Measurements from ENCODE around the gene MDN1.
"Not testable (repeated sequence)": the region's sequence is repeated elsewhere in the genome, so short reads cannot be mapped to it uniquely, and the experiment has no call there.

MDN1 gene, protein sequence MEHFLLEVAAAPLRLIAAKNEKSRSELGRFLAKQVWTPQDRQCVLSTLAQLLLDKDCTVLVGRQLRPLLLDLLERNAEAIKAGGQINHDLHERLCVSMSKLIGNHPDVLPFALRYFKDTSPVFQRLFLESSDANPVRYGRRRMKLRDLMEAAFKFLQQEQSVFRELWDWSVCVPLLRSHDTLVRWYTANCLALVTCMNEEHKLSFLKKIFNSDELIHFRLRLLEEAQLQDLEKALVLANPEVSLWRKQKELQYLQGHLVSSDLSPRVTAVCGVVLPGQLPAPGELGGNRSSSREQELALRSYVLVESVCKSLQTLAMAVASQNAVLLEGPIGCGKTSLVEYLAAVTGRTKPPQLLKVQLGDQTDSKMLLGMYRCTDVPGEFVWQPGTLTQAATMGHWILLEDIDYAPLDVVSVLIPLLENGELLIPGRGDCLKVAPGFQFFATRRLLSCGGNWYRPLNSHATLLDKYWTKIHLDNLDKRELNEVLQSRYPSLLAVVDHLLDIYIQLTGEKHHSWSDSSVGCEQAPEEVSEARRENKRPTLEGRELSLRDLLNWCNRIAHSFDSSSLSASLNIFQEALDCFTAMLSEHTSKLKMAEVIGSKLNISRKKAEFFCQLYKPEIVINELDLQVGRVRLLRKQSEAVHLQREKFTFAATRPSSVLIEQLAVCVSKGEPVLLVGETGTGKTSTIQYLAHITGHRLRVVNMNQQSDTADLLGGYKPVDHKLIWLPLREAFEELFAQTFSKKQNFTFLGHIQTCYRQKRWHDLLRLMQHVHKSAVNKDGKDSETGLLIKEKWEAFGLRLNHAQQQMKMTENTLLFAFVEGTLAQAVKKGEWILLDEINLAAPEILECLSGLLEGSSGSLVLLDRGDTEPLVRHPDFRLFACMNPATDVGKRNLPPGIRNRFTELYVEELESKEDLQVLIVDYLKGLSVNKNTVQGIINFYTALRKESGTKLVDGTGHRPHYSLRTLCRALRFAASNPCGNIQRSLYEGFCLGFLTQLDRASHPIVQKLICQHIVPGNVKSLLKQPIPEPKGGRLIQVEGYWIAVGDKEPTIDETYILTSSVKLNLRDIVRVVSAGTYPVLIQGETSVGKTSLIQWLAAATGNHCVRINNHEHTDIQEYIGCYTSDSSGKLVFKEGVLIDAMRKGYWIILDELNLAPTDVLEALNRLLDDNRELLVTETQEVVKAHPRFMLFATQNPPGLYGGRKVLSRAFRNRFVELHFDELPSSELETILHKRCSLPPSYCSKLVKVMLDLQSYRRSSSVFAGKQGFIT (N-terminal part only)

DNA sequence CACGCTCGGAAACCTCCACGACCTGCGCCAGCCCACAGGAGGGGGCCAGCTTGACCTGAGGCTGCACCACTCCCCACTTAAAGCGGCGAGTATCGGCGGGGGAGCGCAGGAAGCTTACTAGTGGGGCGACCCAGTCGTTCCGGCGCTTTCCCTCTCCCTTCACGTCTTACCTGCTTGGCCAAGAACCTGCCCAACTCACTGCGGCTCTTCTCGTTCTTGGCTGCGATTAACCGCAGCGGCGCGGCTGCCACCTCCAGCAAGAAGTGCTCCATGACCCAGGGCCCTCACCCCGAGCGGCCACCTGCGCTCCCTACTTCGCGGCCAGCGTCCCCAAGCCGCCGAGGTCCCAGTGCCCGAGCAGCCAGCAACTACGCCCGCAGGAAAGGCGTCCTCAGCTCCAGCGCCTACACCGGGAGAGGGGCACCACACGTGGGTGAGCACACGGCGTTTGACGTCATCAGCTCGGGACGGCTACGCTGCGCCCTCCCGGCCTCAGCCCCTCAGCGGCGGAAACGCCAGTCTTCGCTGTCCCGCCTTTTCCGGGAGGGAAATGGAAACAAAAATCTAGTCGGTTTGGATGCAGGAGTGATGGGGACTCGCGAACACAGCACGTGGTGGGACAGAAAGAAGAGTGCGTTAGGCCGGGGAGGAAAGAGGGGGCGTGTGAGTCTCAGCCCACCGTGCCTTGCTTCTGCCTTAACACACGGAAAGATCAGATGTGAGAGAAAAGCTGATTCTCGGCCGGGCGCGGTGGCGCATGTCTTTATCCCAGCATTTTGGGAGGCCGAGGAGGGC lies at the start of gene MDN1:
TSS of gene MDN1 (minus strand) at position 459 of the 795 bp plus-strand sequence. CDS start at position 272, 187 bp downstream.
- DNase-seq: peak; percentile 92

DNA sequence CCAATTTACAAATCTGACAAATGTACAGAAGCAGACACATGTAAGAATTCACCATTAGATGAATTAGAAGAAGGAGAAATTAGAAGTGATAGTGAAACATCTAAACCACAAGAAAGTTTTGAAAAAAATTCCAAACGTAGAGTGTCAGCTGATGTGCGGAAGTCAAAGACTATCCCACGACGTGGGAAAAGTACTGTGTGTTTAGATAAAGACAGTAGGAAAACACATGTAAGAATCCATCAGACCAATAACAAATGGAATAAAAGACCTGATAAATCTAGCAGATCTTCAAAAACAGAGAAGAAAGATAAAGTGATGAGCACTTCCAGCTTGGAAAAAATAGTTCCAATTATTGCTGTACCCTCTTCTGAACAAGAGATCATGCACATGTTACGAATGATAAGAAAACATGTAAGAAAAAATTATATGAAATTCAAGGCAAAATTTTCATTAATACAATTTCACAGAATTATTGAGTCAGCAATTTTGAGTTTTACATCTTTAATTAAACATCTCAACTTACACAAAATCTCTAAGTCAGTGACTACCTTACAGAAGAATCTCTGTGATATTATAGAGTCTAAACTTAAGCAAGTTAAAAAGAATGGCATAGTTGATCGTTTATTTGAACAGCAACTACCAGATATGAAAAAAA lies 46.6 kb upstream of the MDN1 start:
- DNase-seq: no peak

DNA sequence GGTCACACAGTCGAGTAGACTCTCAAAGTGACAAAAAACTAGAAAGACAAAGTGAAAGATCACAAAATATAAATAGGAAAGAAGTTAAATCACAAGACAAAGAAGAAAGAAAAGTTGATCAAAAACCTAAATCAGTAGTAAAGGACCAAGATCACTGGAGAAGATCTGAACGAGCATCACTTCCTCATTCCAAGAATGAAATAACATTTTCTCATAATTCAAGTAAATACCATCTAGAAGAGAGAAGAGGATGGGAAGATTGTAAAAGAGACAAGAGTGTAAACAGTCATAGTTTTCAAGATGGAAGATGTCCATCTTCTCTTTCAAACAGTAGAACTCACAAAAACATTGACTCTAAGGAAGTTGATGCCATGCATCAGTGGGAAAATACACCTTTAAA lies 43.1 kb upstream of the MDN1 start:
- no peak for DNase-seq

DNA sequence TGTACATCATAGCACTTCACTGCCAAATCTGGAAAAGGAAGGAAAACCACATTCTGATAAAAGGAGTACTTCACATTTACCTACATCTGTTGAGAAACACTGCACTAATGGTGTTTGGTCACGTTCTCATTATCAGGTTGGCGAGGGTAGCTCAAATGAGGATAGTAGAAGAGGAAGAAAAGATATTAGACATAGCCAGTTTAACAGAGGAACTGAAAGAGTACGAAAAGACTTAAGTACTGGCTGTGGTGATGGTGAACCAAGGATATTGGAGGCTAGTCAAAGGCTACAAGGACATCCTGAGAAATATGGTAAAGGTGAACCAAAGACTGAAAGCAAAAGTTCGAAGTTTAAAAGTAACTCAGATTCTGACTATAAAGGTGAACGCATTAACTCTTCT lies 42.7 kb upstream of the MDN1 start:
- DNase-seq: no peak

DNA sequence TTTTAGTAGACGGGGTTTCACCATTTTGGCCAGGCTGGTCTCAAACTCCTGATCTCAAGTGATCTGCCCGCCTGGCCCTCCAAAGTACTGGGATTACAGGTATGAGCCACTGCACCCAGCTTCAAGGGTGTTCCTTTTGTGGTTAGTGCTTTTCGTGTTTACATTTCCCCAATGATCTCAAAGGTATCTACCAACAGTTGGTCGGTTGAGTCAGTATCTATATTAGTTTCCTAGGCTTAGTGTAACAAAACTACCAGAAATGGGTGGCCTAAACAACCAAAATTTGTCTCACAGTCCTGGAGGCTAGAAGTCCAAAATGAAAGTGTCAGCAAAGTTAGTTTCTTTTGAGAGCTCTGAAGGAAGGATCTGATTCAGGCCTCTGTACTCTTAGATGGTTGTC lies 40.1 kb upstream of the MDN1 start:
- DNase-seq: no peak

DNA sequence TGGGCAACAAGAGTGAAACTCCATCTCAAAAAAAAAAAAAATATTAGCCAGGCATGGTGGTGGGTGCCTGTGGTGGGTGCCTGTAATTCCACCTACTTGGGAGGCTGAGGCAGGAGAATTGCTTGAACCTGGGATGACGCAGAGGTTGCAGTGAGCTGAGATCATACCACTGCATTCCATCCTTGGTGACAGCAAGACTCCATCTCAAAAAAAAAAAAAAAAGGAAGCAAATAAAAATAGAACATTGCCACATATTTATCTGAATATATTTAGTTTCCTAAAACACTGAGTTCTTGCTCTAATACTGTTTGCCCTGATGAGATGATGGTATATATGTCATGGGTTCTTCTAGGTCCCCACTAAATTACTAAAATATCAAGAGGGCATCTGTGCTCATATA lies 38.4 kb upstream of the MDN1 start:
- no peak for DNase-seq

DNA sequence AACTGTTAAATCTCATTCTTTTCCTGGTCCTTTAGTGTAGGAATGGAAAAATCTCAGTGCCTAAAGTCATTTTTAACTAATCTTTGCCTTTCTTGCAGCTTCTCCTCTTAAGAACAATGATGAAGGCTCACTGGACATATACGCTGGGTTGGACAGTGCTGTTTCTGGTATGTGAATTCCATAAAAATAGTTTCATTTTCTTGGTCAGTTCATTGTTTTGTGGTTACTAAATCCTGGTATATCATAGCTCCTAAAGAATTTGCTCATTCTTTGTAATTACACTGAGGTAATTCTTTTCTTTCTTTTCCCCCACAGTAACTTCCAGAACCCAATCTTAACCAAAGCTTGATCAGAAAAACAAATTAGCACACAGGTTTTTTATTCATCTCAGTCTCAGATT lies 33.5 kb upstream of the MDN1 start:
- no peak for DNase-seq

DNA sequence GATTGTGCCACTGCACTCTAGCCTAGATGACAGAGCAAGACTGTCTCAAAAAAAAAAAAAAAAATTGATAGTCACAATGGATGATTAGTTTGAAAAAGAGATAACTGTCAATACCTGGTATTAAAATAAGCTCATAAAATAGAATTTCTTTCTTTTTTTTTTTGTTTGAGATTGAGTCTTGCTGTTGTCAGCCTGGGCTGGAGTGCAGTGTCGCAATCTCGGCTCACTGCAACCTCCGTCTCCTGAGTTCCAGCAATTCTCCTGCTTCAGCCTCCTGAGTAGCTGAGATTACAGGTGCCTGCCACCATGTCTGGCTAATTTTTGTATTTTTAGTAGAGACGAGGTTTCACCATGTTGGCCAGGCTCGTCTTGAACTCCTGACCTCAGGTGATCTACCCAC lies 27.9 kb upstream of the MDN1 start:
- not testable (repeated sequence) for DNase-seq

DNA sequence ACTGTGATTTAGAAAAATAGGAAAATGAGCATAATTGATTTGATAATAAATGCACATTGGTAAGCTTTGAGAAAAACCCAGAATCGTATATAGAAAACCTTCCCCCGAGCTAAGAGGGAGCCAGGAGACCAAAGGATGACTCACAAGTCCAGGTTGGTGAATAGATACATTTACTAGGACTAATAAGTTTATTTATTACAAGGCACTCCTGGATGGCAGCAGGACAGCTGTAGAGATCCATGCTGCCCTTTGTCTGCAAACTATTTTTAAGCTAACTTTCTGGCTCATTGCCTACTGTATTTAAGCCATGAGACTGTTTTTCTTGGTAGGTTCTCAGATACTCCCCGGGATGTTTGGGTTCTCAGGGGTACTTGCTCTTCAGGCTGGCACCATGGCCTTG lies 23.5 kb upstream of the MDN1 start:
- no peak for DNase-seq

DNA sequence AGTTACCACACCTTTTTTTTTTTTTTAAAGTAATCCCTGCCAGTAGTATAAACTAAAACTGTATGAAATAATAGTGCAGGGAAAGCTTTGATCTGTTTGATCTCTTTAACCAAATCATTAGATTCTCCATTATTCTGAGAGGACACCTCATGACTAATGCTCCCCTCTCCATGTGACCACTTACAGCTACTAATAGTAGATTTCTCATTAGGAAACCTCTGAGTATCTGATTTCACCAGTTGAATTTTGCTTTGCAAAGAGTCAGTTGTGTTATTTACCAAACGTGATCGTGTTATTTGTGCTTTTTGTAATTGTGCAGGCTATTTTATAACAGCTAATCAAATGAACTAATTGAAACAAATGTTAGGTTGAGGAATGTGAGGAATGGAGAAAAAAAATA lies 22.6 kb upstream of the MDN1 start:
- DNase-seq: no peak

DNA sequence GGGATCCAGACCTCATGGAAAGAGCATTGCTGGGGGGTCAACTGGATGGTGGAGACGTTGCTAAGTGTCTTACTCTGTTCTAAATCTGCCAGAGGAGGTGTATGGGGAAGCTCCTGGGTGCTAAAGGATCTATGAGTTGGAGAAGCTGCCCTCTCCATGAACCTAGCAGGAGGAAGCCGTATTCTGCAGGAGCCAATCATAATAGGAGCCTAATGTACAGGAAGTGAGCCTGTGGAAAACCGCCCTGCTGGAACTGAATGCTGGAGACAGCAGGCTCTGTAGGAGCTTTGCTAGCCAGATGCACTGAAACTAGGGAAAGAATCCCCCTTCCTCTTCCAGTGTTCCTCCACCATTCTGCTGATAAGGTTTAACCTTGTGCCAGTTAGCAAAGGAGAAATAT lies 20.9 kb upstream of the MDN1 start:
- peak; percentile 14 for DNase-seq

DNA sequence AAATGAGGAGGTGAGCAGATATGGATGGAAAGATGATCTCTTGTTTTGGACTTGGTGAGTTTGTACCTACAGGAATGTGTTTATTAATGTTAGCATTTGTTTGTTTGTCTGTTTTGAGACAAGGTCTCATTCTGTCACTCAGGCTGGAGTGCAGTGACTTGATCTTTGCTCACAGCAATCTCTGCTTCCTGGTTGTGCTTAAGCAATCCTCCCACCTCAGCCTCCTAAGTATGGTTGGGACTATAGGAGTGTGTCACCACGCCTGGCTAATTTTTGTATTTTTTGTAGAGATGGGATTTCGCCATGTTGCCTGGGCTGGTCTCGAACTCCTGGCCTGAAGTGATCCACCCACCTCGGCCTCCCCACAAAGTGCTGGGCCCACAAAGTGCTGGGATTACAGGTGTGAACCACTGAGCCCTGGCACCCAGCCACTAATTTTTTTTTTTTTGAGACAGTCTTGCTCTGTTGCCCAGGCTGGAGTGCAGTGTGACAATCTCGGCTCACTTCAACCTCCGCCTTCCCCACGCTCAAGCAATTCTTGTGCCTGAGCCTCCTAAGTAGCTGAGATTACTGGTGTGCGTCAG lies 17.1 kb upstream of the MDN1 start:
- no peak for DNase-seq

DNA sequence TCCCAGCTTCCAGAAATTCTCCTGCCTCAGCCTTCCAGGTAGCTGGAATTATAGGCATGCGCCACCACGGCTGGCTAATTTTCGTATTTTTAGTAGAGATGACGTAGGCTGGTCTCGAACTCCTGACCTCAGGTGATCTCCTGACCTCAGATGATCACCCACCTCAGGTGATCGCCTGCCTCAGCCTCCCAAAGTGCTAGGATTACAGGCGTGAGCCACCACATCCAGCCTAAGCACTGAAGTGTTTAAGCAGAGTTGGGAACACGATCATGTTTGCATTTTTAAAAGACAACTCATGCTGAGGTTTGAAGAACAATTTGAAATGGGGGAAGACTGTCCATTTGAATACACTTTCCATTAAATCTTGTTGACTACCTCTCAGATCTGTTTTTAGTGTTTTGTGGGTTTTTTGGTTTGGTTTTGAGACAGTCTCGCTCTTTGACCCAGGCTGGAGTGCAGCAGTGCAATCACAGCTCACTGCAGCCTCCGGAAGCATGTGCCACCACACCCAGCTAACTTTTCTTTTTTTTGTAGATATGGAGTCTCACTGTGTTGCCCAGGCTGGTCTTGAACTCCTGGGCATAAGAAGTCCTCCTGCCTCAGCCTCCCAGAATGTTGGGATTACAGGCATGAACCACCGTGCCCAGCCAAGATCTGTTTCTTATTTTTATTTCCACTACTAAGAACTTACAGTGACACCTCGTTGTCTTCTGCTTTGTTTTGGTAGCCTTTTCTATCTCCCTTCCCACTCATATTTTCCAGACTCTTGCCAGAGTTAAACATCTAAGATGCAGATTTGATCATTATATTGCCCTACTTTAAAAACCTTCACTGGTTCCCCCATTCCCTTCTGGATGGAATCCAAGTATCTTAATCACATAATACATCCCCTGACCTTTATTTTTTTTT lies 15.5 kb upstream of the MDN1 start:
- no peak for DNase-seq

DNA sequence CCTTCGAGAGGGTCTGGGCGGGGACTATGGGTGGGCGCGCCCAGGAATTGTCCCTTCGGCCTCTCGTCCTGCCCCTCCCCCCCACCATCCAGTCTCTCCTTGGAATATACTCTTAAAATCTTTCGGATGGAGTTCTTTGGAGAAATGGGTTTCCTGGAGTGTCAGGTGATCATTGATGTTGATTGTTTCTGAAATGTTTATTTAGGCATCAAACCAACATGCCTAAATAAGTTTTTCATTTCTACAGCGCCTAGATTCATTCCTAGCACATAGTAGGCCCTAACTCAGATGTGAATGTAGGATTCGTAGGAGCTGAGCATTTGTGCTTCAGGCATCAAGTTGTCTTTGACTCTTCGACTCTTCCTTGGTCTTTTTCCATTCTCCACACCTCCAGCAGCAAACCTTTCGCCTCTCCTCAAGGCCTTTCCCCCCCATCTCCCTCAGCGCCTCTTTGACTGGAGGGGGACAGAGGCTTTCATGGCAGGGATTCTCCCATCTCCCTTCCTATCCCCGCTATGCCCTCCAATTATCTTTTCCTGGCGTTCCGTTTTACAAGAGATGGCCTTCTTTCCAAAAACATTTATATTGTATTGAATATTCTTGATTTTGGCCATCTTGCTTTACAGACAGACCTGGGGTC lies 10.7 kb upstream of the MDN1 start:
- no peak for DNase-seq

DNA sequence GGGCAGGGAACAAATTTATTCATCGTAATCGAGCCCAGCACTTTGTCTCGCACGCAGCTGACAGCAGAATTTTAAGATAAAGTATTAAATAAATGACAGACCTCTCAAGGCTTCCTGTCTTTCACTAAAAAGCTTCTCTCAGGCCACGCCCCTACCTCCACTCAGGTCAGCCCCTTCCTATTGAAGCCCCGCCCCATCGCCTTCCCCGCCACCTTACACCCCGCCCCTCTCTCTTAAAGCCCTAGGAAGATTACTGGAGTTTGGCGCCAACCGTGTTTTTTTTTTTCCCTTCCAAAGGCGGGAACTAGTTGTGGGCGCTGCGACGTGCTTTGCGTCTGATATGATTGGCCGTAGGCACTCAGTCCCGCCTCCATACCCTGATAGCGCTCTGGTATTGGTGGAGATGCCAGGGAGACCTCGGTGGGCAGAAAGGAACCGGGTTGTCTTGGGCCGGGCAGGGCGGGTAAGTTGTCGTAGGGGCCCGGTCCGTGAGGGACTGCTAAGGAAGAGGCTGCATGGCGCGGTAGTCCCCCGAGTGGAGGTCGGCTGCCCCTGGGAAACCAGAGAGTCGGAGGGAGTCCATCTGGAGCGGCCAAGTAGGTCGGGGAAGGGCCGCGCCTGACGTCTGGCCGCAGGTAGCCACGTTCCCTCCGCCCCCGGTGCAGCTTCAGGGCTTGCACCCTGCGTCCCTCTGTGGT lies 10.0 kb upstream of the MDN1 start, which contains the start of gene CASP8AP2:
TSS of gene CASP8AP2 (plus strand) at position 409 of the 698 bp plus-strand sequence.
- peak; percentile 96 for DNase-seq

DNA sequence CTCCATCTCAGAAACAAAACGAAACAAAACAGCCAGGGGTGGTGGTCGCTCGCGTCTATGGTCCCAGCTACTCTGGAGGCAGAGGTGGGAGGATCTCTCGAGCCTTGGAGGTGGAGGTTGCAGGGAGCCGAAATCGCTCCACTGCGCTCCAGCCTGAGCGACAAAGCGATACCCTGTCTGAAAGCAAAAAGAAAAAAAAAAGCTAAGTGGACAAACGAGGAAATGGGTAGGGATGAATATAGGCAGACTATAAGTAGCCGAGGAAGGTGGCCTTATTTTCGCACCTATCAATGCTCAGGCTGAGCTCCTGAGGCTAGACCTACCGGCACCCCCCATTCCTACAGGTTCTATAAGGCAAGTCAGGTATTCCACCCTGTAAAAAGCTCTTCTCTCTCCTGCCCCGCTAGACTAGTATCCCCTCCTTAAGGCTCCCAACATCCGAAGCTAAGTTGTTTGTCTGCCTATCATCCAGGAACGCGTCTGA lies 9.4 kb upstream of the MDN1 start:
- peak; percentile 33 for DNase-seq

DNA sequence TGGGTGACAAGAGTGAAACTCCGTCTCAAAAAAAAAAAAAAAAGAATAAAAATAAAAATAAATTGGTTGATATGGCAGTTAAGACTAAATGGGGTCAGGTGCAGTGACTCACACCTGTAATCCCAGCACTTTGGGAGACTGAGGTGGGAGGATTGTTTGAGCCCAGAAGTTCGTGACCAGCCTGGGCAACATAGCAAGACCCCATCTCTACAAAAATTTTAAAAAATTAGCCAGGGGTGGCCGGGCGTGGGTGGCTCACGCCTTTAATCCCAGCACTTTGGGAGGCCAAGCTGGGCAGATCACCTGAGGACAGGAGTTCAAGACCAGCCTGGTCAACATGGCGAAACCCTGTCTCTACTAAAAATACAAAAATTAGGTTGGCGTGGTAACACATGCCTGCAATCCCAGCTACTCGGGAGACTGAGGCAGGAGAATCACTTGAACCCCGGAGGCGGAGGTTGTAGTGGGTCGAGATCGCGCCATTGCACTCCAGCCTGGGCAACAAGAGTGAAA lies 8.9 kb upstream of the MDN1 start:
- DNase-seq: not testable (repeated sequence)

DNA sequence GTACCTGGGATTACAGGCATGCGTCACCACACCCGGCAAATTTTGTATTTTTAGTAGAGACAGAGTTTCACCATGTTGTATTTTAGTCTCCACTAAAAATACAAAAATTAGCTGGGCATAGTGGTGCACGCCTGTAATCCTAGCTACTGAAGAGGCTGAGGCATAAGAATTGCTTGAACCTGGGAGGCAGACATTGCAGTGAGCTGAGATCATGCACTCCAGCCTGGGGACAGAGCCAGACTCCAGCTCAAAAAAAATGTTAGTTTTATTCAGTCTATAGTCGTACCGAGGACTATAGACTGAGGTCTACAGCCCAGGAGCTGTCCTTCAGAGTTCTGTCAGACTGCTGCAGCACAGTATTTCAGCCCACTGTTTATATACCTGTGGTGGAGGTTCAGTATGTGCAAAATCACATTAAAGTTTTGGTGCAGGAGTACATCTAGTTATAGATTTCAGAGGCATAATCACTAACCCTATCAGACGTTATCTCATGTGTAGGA lies 6.5 kb upstream of the MDN1 start:
- no peak for DNase-seq

DNA sequence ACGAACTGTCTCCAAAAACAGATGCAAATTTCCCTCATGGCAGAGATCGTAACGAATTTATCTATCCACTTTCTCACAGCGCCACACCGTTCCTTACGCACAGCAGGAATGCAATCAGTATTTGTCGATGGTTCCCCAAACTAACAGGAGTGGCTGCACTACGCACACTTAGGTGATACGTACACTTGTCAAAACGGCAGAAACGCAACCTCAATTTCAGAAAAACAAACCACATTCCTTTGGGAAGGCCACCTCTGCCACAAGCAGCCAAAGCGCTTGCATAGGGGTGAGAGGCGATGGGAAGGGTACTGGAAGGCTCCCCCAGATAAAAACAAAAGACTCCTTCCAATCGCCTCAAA lies 638 bp downstream of the MDN1 start:
- DNase-seq: no peak
